NOMO-1 treated with DMSO at 0.1 percent for 48 hours (cell line): ENCODE measurements around the gene BTAF1.
"Not testable (repeated sequence)": the region's sequence is repeated elsewhere in the genome, so short reads cannot be mapped to it uniquely, and the experiment has no call there.

Experiments
- DNase-seq: peaks from one replicate; lab custom pipeline; 2025; ENCODE audit not compliant: unreplicated experiment; lab: John Stamatoyannopoulos, UW

The BTAF1 gene

GRCh38 chr10:91976317-91977051, 52.9 kb downstream of the BTAF1 start:
- DNase-seq: no peak

GRCh38 chr10:91977491-91977890, 53.9 kb downstream of the BTAF1 start:
- no peak for DNase-seq

GRCh38 chr10:91978585-91978984, 55.0 kb downstream of the BTAF1 start:
- DNase-seq: no peak

GRCh38 chr10:91980319-91980718, 56.7 kb downstream of the BTAF1 start:
- DNase-seq: no peak

GRCh38 chr10:91983416-91983815, 59.8 kb downstream of the BTAF1 start:
- no peak for DNase-seq

GRCh38 chr10:91987397-91988037, 63.9 kb downstream of the BTAF1 start:
- DNase-seq: no peak

GRCh38 chr10:91992031-91992430, 68.5 kb downstream of the BTAF1 start:
- DNase-seq: no peak

- no peak for DNase-seq
Observed at GRCh38 chr10:91996266-91996665, 72.7 kb downstream of the BTAF1 start.

GRCh38 chr10:92001581-92001980, 78.0 kb downstream of the BTAF1 start:
- no peak for DNase-seq

- no peak for DNase-seq
Observed at GRCh38 chr10:92001995-92002394, 78.4 kb downstream of the BTAF1 start.

- no peak for DNase-seq
Observed at GRCh38 chr10:92003258-92003657, 79.7 kb downstream of the BTAF1 start.

- DNase-seq: no peak
Observed at GRCh38 chr10:92005978-92006377, 82.4 kb downstream of the BTAF1 start.

- DNase-seq: no peak
Observed at GRCh38 chr10:92009445-92009844, 85.9 kb downstream of the BTAF1 start.

GRCh38 chr10:92010047-92010735, 86.6 kb downstream of the BTAF1 start:
- no peak for DNase-seq

- peak; percentile 5 for DNase-seq
Observed at GRCh38 chr10:92011560-92012214, 88.1 kb downstream of the BTAF1 start.

- no peak for DNase-seq
Observed at GRCh38 chr10:92014620-92015019, 91.0 kb downstream of the BTAF1 start.

GRCh38 chr10:92024700-92025099, 101.1 kb downstream of the BTAF1 start:
- DNase-seq: no peak

- DNase-seq: not testable (repeated sequence)
Observed at GRCh38 chr10:92025340-92025739, 101.8 kb downstream of the BTAF1 start.

GRCh38 chr10:92027141-92027540, 103.6 kb downstream of the BTAF1 start:
- no peak for DNase-seq

- DNase-seq: no peak
Observed at GRCh38 chr10:92031580-92031979, 108.0 kb downstream of the BTAF1 start.

GRCh38 chr10:92033070-92033469, 109.5 kb downstream of the BTAF1 start:
- not testable (repeated sequence) for DNase-seq

- DNase-seq: no peak
Observed at GRCh38 chr10:92038949-92039348, 115.4 kb downstream of the BTAF1 start.
